Upper lobe of left lung (tissue), 4 donors: Measurements from ENCODE around the gene ATIC.

ENCODE experiments used
- EP300 ChIP-seq, 4 donors: sonication (generic); formaldehyde crosslinking; IDR thresholded peaks; one replicate each; pipeline ENCODE4 v1.5.1; 2017; ENCODE audit warnings: antibody characterized with exemption in 4 of 4, control low read depth in 2 of 4
- POLR2AphosphoS5 ChIP-seq, 2 donors: sonication (generic); formaldehyde crosslinking; IDR thresholded peaks; one replicate each; pipeline ENCODE4 v1.5.1; 2017; ENCODE audit warnings: antibody characterized with exemption in 2 of 2
- TF ChIP-seq, protein P1 (sequence below), 6 experiments: fragments of 450-650 bp in 4 of 6; fragments of 200-600 bp in 2 of 6; sonication (generic) in 2 of 6; IDR thresholded peaks; one replicate each; pipeline ENCODE4 v1.5.1; 2016 to 2019; ENCODE audit warnings: antibody characterized with exemption in 6 of 6

DNA sequence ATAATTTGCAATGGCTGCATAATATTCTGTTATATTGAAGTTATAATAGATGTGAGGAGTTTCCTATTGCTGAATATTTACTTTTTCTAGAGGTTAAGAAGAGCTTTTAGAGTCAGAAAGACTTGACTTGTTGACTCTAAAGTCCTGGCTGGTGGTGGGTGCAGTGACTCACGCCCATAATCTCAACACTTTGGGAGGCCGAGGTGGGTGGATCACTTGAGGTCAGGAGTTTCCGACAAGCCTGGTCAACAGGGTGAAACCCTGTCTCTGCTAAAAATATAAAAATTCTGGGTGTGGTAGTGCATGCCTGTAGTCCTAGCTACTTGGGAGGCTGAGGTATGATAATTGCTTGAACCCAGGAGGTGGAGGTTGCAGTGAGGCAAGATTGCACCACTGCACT is 33.9 kb upstream of the ATIC start:
- TF ChIP-seq, protein P1, sequence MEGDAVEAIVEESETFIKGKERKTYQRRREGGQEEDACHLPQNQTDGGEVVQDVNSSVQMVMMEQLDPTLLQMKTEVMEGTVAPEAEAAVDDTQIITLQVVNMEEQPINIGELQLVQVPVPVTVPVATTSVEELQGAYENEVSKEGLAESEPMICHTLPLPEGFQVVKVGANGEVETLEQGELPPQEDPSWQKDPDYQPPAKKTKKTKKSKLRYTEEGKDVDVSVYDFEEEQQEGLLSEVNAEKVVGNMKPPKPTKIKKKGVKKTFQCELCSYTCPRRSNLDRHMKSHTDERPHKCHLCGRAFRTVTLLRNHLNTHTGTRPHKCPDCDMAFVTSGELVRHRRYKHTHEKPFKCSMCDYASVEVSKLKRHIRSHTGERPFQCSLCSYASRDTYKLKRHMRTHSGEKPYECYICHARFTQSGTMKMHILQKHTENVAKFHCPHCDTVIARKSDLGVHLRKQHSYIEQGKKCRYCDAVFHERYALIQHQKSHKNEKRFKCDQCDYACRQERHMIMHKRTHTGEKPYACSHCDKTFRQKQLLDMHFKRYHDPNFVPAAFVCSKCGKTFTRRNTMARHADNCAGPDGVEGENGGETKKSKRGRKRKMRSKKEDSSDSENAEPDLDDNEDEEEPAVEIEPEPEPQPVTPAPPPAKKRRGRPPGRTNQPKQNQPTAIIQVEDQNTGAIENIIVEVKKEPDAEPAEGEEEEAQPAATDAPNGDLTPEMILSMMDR (IDR thresholded peaks at IDR 0.05), result no peak
- TF ChIP-seq EP300 (IDR thresholded peaks at IDR 0.05) (peak in 1 of 4 donors; percentile 11), POLR2AphosphoS5 (IDR thresholded peaks at IDR 0.05) (no peak)
